ENCODE results near the gene MAGI3.
"Not testable (repeated sequence)": the region's sequence is repeated elsewhere in the genome, so short reads cannot be mapped to it uniquely, and the experiment has no call there.

MAGI3 gene

GRCh38 chr1:113405573-113405972 lies 15.3 kb downstream of the MAGI3 start:
- Histone ChIP-seq H3K27ac (ENCODE audit: low read depth, low read length) (no peak overlapping the region), H3K36me3 (ENCODE audit: control insufficient read depth, insufficient read depth, low read length) (no peaks in the 10 kb centered on the region), H3K4me3 (ENCODE audit: low read length) (no peak overlapping the region), H3K4me1 (ENCODE audit: control insufficient read depth, insufficient read depth, low read length) (peaks cover under 1% of the 10 kb centered on the region), H3K9ac (ENCODE audit: low read length) (no peak overlapping the region), H3K27me3 (ENCODE audit: control insufficient read depth, insufficient read depth, low read length) (no peaks in the 10 kb centered on the region)

GRCh38 chr1:113406149-113406548 lies 15.8 kb downstream of the MAGI3 start:
- not testable (repeated sequence) for H3K27ac ChIP-seq (ENCODE audit: low read depth, low read length); H3K27me3 ChIP-seq (ENCODE audit: control insufficient read depth, insufficient read depth, low read length); H3K36me3 ChIP-seq (ENCODE audit: control insufficient read depth, insufficient read depth, low read length); H3K4me1 ChIP-seq (ENCODE audit: control insufficient read depth, insufficient read depth, low read length); H3K4me3 ChIP-seq (ENCODE audit: low read length); H3K9ac ChIP-seq (ENCODE audit: low read length)

GRCh38 chr1:113409363-113409762 lies 19.0 kb downstream of the MAGI3 start:
- Histone ChIP-seq H3K4me3 (ENCODE audit: low read length) (no peak overlapping the region), H3K36me3 (ENCODE audit: control insufficient read depth, insufficient read depth, low read length) (no peaks in the 10 kb centered on the region)

GRCh38 chr1:113412020-113412419 lies 21.7 kb downstream of the MAGI3 start:
- H3K27me3 ChIP-seq (ENCODE audit: control insufficient read depth, insufficient read depth, low read length); H3K9ac ChIP-seq (ENCODE audit: low read length); H3K27ac ChIP-seq (ENCODE audit: low read depth, low read length); H3K36me3 ChIP-seq (ENCODE audit: control insufficient read depth, insufficient read depth, low read length); H3K4me3 ChIP-seq (ENCODE audit: low read length); H3K4me1 ChIP-seq (ENCODE audit: control insufficient read depth, insufficient read depth, low read length): not testable (repeated sequence)

More at GRCh38 chr1:113409363-113409762, 19.0 kb downstream of the MAGI3 start:
- Histone ChIP-seq H3K4me1 (ENCODE audit: control insufficient read depth, insufficient read depth, low read length) (peaks cover 5% of the 10 kb centered on the region), H3K9ac (ENCODE audit: low read length) (no peak overlapping the region), H3K27ac (ENCODE audit: low read depth, low read length) (no peak overlapping the region), H3K27me3 (ENCODE audit: control insufficient read depth, insufficient read depth, low read length) (no peaks in the 10 kb centered on the region)

GRCh38 chr1:113415310-113416070 lies 25.2 kb downstream of the MAGI3 start:
- no peak overlapping the region for H3K9ac ChIP-seq (ENCODE audit: low read length)
- H3K4me3 ChIP-seq (ENCODE audit: low read length), result no peak overlapping the region
- H3K36me3 ChIP-seq (ENCODE audit: control insufficient read depth, insufficient read depth, low read length), result no peaks in the 10 kb centered on the region
- H3K4me1 ChIP-seq (ENCODE audit: control insufficient read depth, insufficient read depth, low read length), result peaks cover 5% of the 10 kb centered on the region
- no peak overlapping the region for H3K27ac ChIP-seq (ENCODE audit: low read depth, low read length)
- no peaks in the 10 kb centered on the region for H3K27me3 ChIP-seq (ENCODE audit: control insufficient read depth, insufficient read depth, low read length)

- not testable (repeated sequence) for H3K9ac ChIP-seq (ENCODE audit: low read length); H3K36me3 ChIP-seq (ENCODE audit: control insufficient read depth, insufficient read depth, low read length); H3K27me3 ChIP-seq (ENCODE audit: control insufficient read depth, insufficient read depth, low read length); H3K4me3 ChIP-seq (ENCODE audit: low read length); H3K4me1 ChIP-seq (ENCODE audit: control insufficient read depth, insufficient read depth, low read length); H3K27ac ChIP-seq (ENCODE audit: low read depth, low read length)
These were observed 25.8 kb downstream of the MAGI3 start for GRCh38 chr1:113416071-113416470.

GRCh38 chr1:113416496-113416895 lies 26.2 kb downstream of the MAGI3 start:
- Histone ChIP-seq H3K27ac (ENCODE audit: low read depth, low read length) (no peak overlapping the region), H3K9ac (ENCODE audit: low read length) (no peak overlapping the region), H3K36me3 (ENCODE audit: control insufficient read depth, insufficient read depth, low read length) (no peaks in the 10 kb centered on the region), H3K27me3 (ENCODE audit: control insufficient read depth, insufficient read depth, low read length) (no peaks in the 10 kb centered on the region), H3K4me3 (ENCODE audit: low read length) (no peak overlapping the region), H3K4me1 (ENCODE audit: control insufficient read depth, insufficient read depth, low read length) (no peaks in the 10 kb centered on the region)

GRCh38 chr1:113422315-113423068 lies 32.2 kb downstream of the MAGI3 start:
- no peak overlapping the region for H3K27ac ChIP-seq (ENCODE audit: low read depth, low read length)
- H3K36me3 ChIP-seq (ENCODE audit: control insufficient read depth, insufficient read depth, low read length), result no peaks in the 10 kb centered on the region
- H3K27me3 ChIP-seq (ENCODE audit: control insufficient read depth, insufficient read depth, low read length), result no peaks in the 10 kb centered on the region
- no peak overlapping the region for H3K4me3 ChIP-seq (ENCODE audit: low read length)
- H3K9ac ChIP-seq (ENCODE audit: low read length), result no peak overlapping the region
- no peaks in the 10 kb centered on the region for H3K4me1 ChIP-seq (ENCODE audit: control insufficient read depth, insufficient read depth, low read length)

GRCh38 chr1:113423826-113424225 lies 33.5 kb downstream of the MAGI3 start:
- Histone ChIP-seq H3K4me3 (ENCODE audit: low read length) (no peak overlapping the region), H3K27ac (ENCODE audit: low read depth, low read length) (no peak overlapping the region), H3K9ac (ENCODE audit: low read length) (no peak overlapping the region), H3K4me1 (ENCODE audit: control insufficient read depth, insufficient read depth, low read length) (no peaks in the 10 kb centered on the region), H3K27me3 (ENCODE audit: control insufficient read depth, insufficient read depth, low read length) (no peaks in the 10 kb centered on the region), H3K36me3 (ENCODE audit: control insufficient read depth, insufficient read depth, low read length) (no peaks in the 10 kb centered on the region)

GRCh38 chr1:113429461-113430153 lies 39.3 kb downstream of the MAGI3 start:
- no peak overlapping the region for H3K9ac ChIP-seq (ENCODE audit: low read length)

GRCh38 chr1:113433184-113433583 lies 42.9 kb downstream of the MAGI3 start:
- no peak overlapping the region for H3K4me3 ChIP-seq (ENCODE audit: low read length)
- no peak overlapping the region for H3K27ac ChIP-seq (ENCODE audit: low read depth, low read length)
- no peaks in the 10 kb centered on the region for H3K36me3 ChIP-seq (ENCODE audit: control insufficient read depth, insufficient read depth, low read length)
- H3K27me3 ChIP-seq (ENCODE audit: control insufficient read depth, insufficient read depth, low read length), result no peaks in the 10 kb centered on the region
- H3K9ac ChIP-seq (ENCODE audit: low read length), result no peak overlapping the region
- H3K4me1 ChIP-seq (ENCODE audit: control insufficient read depth, insufficient read depth, low read length), result no peaks in the 10 kb centered on the region

More at GRCh38 chr1:113429461-113430153, 39.3 kb downstream of the MAGI3 start:
- no peaks in the 10 kb centered on the region for H3K36me3 ChIP-seq (ENCODE audit: control insufficient read depth, insufficient read depth, low read length)
- no peaks in the 10 kb centered on the region for H3K4me1 ChIP-seq (ENCODE audit: control insufficient read depth, insufficient read depth, low read length)
- H3K4me3 ChIP-seq (ENCODE audit: low read length), result no peak overlapping the region
- H3K27me3 ChIP-seq (ENCODE audit: control insufficient read depth, insufficient read depth, low read length), result no peaks in the 10 kb centered on the region
- no peak overlapping the region for H3K27ac ChIP-seq (ENCODE audit: low read depth, low read length)

- no peaks in the 10 kb centered on the region for H3K4me1 ChIP-seq (ENCODE audit: control insufficient read depth, insufficient read depth, low read length)
- no peak overlapping the region for H3K9ac ChIP-seq (ENCODE audit: low read length)
- H3K27ac ChIP-seq (ENCODE audit: low read depth, low read length), result no peak overlapping the region
- H3K4me3 ChIP-seq (ENCODE audit: low read length), result no peak overlapping the region
- no peaks in the 10 kb centered on the region for H3K36me3 ChIP-seq (ENCODE audit: control insufficient read depth, insufficient read depth, low read length)
- no peaks in the 10 kb centered on the region for H3K27me3 ChIP-seq (ENCODE audit: control insufficient read depth, insufficient read depth, low read length)
These were observed 44.0 kb downstream of the MAGI3 start for GRCh38 chr1:113434081-113434873.
